NCI-H69 (cell line): ENCODE measurements around the gene PCP4.
A peak's percentile ranks its signal among the peaks of the same experiment; 100 is the strongest.
"Not testable (repeated sequence)": the region's sequence is repeated elsewhere in the genome, so short reads cannot be mapped to it uniquely, and the experiment has no call there.

ENCODE experiments used
- DNase-seq: peaks from one replicate; lab custom pipeline; 2025; lab: John Stamatoyannopoulos, UW

The PCP4 gene

DNA sequence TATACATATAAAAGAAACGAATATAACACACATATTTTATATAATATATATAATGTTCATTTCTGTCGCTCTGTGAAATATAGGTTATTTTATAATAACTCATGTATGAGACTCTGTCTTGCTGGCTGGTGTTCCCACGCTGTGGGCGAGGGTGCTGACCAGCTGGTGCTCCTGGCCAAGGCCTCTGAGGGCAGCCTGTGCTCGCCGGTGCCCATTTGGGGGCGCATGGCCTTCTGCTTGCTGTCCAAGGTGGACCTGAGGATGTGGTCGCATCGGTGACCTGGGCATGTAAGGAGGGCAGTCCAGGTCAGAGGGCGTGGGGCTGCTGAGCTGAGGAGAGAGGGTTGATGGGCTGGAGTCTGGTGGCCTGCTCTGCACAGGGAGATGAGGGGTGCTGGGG, 1.1 kb upstream of the PCP4 start:
- no peak for DNase-seq

DNA sequence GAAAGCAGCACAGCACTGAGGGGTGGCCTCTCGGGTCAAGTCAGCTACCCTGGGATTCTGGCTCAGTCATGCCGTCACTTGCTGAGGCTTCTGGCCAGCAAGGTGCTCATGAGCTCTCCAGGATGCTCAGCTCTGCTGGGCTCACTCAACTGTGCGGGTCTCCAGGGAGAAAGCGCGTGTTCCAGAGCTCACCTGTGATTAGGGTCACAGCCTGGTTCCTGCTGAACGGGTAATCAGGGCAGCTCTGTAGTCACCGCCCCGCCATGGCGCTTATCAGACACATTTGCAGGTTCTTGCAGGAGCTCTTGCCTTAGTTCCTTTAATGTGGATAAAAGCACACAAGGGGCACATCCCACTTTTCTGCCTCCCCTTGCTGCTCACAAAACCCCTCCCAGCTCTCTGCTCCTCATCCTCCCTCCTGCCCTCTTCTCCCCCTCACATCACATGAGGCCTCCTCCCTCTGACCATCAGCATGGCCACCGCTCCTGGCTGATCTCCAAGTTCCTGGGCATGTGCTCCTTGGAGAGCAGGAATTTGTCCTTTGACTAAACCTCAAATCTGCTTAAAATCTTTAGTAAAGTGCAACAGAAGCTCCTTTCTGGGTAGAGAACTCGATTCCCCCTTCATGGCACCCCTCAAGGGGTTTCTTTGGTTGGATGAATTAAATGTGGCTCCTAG, 2.0 kb downstream of the PCP4 start:
- DNase-seq, result peak; percentile 30

DNA sequence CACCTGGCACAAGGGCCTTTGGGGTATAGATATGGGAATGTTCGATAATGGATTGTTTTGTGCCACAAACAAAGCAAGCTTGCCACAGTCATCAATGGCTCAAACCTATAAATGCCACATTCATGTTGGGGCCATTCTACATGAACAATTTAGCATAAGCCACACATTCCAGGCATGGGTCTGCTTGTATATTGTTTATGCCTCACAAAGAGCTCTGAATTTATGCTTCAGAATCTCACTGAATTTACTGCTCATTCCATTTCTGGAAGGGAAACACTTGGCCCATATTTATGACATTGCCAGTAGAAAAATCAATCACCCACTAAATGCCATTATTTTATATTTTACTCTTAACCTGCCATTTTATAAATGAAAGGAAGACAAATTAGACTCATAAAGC, 6.4 kb downstream of the PCP4 start:
- DNase-seq, result no peak

DNA sequence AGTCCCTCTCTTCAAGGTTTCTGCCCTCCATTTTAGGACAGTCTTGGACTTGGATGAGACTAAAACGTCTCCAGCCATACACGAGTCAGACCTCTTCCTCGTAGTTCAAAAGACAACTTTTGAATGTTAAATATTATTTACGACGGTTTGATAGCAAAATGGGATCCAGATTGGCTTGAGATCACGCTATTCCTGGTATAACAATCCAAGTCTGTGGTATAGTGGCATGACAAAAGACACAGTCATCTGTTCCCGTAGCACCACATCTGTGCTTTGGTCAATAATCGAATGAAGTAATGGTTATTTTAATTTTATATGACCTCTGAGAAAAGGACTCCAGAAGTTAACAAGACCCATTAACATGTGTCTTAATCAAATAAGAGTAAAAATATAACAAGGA, 7.0 kb downstream of the PCP4 start:
- no peak for DNase-seq

DNA sequence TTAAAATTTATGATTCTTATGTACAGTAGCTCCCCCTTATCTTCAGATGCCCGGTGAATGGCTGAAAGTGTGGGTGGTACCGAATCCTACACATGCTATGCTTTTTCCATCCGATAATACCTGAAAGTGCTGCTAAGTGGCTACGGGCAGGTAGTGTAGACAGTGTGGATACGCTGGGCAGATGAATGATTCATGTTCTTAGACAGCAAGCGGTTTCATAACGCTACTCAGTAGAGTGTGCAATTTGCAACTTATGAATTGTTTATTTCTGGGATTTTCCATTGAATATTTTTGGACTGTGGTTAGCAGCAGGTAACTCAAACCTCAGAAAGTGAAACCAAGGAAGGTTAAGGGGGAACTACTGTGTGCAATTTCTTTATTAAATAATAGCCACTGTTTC, 7.5 kb downstream of the PCP4 start:
- peak; percentile 13 for DNase-seq

DNA sequence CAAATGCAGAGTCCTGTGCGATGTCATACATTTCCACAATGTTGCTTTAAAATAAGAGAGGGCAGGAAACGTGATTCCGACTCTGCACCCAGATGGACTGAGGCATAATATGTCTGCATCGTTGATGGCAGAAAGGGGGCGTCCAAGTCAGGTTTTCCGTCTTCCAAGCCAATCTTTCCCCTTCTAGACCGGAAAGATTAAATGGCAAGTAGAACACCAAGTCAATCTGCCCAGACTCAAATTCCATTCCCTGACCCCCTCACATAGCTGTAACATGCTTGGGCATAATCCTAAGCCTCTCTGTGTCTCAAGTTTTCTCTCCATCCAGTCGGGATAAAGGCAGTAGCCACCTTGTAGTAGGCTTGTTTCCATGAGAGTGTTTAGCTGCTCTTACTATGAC, 14.4 kb downstream of the PCP4 start:
- DNase-seq, result no peak

DNA sequence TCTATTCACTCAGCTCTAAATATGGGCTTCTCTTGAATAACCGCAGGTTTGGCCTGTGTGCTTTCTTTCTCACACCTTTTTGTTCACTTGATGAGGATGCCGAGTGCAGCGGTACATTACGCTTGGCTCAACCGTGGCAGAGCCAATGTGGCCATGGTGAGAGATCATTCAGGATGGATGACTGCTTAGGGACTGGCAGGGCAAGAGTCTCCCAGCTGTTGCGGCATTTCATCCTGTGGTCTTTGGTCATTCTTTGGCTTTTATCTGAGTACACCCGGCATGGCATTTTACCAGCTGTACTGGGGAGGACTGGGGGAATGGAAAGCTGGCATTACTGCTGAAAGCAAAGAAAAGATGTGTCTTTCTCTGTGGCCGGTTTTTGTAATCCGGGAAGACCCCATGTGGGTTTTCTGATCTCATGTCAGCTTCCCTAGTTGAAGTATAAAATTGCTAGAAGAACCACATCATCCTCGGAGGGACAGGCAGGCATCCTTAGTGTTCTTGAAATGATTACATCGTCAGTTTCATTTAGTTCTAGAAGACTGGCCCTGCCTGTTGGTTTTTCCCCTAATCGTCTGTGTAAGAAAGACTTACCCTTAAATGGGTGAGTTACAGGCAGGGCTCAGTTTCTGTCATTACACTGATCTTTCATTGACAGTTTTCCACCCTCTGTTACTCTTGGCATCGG, 15.1 kb downstream of the PCP4 start:
- no peak for DNase-seq

DNA sequence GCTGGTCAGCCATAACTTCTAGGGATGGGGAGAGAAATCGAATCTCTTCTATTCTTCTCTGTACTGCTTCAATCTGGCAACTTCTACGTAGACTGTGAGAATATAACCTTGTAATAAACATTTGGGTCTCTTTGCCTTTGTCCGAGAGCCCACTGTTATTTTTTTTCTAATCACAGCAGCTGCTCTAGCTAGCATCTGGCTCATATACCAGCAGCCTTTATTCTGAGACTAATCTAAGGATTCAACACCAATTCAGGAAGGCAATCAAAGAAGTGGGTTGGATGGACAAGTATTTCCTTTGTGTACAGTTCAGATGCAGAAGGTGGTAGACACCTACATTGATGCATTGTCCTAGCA, 15.6 kb downstream of the PCP4 start:
- no peak for DNase-seq

DNA sequence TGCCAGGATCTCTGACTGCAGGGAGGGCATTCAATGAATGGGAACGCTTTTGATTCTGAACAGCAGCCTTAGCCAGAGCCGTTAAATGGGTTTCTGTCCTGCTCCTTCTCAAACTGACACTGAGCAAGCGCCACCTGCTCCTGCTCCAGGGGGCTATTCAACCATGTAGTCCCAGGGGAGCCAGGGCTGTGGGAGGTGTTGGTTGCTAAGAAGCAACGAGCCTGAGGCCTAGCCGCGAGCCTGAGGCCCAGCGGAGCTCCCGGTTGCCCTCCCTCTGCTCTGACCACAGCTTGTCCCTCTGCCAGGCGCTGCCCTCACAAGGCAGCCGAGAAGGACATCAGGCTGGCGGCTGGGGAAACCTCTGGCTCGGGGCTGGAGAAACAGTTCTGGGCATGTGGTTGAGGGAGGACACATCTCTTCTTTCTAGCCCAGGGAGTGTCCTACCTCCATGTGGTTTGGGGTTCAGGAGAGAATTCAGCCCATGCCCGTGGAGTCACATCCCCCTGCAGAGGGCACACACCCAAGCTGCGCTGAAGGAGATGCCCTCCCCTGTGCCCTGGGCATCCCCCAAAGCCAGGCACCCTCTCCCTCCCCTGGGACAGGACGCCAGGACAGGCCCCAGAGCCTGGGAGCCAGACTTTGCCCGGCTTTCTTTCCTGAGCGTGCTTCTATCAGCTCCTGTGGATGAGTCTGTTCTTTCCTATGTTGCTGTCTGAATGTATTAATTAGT, 18.0 kb downstream of the PCP4 start:
- peak; percentile 97 for DNase-seq

DNA sequence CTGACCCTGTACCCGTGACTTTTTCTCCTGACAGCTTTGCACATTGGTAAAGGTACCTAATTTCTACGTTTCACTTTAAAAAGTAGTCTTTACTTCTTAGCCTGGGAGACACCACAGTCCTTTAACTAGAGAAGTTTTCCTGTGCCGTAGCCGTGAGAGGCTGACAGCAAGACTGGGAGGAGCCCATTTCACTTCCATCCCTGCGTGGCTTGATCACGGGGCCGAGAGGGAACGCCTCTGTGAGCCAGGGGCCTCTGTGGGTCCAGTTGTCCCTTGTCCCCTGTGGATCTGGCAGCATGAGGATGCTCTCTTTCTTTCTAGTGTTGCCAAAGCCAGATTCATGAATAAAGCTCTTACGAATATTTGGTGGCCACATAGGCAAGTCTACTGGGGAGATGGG, 21.6 kb downstream of the PCP4 start:
- no peak for DNase-seq

DNA sequence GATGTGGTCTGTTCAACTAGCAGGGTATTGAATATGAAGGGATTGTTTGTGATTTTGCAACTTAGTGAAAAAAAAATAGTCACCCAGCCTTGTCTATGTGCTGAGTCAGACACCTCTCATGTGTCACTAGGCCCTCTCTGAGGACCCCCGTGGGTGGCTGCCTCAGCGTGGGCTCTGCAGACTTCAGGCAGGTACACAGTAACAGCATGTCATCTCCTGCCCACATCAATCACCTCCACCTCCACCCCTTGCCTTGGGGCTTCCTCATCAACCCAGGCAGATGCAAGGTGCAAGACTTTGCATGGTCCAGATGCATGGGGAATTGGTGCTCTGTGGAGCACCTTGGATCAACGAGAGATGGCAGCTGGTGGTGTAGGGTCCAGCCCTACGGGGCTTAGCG, 23.9 kb downstream of the PCP4 start:
- no peak for DNase-seq

DNA sequence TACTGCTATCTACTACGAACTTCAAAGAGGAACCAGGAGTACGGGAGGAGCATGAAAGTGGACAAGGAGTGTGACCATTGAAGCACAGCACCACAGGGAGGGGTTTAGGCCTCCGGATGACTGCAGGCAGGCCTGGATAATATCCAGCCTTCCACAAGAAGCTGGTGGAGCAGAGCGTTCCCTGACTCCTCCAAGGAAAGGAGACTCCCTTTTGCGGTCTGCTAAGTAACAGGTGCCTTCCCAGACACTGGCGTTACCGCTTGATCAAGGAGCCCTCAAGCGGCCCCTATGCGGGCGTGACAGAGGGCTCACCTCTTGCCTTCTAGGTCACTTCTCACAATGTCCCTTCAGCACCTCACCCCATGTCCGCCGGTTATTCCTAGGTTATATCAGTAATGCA, 24.6 kb downstream of the PCP4 start:
- DNase-seq, result not testable (repeated sequence)

DNA sequence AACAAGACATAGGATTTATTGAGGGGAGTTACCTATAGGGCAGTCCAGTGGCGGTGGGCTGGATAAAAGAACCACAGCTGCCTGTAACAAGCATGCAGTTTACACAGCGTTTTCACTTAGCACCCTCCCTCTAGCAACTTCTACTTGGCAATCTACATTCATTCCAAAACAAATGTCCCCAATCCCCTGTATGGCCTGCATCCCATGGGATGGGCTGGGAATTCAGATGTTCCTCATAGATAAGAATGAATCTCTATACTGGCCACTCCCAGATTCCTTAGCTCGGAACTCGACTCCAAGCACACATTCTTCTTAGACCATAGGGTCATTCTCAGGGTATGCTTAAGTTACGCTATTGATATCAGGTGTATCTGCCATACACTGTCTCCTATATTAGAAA, 33.3 kb downstream of the PCP4 start:
- DNase-seq, result no peak

DNA sequence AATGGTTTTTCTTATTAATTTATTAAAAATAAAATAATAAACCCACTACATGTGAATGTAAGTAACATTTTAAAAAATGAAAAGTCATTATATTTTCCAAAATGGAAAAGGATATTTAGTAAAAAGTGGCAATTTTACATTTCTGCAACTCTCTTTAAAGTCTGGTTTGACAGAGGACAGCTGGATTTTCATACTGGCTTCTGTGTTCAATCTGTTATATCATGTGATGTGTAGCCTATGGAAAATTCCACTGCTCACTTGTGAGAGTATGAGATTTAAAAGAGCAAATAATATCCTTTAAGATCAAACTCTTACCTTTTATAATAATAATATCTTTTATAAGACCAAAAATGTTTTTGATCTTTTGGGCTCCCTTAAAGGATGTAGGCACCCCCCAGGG, 33.7 kb downstream of the PCP4 start:
- DNase-seq, result no peak

DNA sequence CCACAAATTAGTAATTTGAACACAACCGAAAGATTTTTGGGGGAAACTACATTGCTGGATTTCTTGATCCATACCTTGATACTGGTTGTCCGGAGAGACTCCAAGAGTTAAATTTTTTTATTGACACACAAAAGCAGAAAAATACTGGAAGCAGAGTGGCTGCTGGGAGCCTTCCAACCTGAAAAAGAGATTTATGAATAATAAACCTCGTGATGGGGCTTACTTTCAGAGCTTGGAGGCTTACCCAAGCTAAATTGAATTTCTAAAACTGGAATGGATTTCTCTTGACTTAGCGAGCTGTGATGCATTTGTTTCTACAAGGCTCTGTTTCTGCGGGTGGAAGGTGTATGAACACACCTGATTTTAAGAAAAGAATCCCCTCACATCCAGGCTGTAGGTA, 35.7 kb downstream of the PCP4 start:
- DNase-seq, result no peak

DNA sequence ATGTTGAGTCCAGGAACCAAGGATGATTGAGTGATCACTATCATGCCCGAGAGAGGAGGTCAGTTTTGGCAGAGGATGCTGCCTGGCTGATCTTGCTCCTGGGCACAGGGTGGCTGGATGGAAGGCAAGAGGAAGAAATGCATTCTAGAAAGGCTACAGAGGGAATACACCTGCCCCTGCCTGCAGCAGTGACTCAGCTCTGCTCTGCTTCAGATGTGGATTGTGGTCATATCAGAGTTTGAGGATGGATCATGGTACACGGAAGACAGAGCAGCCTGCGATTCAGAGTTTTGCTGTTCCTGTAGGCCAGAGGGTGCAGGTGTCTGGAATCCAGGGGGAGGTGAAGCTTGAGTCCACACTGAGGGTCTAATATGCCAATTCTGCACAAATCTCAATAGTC, 37.2 kb downstream of the PCP4 start:
- DNase-seq, result no peak

DNA sequence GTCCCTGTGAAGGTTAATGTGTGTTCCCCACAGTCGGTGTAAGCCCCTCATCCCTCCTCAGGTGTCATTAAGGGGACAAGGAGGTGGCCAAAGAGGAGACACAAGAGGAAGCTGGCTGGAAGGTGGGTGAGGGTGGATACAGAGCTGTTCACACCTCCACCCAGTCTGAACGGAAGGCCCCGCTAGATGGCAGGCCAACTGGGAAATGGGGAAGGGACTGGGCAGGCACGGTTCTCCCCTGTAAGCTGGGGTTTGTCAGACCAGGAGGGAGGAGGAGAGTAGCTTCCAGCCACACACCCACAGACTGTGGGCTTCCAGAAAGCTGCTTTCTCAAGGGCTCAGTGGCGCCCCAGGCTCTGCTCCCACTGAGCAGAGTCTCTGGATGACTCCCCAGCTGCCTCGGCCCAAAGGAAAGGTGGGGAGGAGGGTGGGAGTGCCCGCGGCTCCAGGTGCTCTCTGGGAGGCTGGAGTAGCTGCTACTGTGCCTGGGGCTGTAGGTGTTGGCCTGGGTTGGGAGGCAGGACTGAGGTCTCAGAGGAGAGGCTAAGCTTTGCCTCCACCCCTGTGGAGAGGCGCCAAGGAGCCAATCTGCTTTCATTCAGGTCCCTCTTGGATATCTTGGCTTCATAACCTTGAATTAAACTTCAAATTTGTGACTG, 41.2 kb downstream of the PCP4 start:
- DNase-seq, result peak; percentile 68

DNA sequence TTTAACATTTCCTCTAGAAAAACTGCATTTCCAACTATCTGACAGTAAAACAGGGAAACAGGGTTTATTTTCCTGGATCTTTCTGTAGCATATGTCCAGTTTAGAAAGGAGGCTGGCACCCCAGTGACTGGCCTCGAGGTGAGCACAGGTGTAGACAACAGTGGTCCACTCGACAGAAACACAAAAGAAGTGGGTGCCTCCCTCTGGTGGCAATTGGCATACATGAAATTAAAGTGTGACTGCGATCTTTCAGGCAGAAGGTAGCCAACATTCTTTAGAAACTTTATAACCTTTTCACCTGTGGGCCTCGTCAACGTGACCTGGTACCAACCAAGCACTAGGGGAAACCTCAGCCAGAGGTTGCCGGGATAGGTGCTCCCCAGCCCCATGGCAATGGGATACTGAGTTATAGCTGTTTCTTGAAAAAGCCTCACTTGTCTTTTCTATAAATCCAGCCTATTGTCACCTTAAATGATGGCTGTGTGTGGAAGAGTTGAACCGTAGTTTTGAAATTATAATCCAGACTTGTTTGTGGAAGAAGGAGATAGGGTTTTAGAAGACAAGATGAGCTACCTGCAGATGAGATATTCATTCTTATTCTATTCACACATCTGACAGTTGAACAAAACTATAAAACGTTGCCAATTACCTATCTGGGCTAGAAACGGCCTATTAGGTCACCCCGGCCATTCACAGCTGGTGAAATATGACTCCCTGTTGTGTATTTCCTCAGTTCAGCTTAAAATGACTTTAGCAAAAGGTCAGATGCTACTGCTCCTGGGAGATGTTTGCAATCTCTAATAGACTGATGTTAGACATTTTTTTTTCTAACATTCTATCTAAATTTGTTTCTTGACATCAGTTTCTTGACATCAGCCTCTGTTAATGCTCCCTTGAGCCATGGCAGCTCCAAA, 44.3 kb downstream of the PCP4 start:
- DNase-seq, result peak; percentile 73

DNA sequence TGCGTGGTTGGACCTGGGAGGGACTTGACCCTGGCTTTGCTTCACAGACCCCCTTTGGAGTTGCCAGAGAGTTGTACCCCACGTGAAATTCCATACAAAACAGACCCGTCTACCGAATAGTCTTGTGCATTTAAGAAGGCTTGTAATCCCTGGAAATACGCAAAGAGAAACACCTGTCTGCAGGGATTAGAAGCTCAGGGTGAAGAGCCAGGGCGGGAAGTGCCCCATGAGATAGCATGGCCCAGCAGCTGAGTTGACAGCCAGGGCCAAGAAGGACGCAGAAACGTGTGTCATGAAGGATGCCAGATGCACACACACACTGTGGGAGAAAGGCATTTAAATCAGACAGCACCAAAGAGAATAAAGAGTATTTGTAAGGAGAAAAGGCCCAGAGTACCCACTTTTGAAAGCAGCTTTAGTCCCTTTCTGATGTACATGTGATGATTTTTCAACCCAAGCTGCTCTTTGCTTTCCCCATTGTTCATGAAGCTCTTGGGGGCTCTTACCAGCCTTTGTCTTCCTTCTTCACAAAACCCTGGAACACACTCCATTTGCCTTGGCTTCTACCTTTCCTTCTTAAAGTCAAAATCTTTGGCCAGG, 46.6 kb downstream of the PCP4 start:
- no peak for DNase-seq

DNA sequence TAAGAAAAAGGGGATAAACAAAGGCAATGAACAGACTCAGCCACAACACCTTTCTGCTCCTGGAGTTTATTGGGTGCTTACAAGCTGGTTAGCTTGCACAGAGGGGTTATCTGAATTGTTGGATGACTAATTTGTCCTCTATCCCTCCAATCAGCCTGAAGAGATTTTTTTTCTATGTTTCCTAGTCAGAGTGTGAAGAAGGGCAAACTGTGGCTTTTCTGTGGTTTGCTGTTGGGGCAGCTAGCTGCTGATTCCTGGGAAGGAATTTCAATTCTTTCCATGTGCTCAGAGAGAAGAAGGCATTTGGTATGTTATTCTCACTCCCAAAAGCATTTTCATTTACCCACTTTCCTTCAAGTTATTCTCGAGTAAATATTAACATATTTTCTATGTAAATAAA, 48.6 kb downstream of the PCP4 start:
- no peak for DNase-seq

DNA sequence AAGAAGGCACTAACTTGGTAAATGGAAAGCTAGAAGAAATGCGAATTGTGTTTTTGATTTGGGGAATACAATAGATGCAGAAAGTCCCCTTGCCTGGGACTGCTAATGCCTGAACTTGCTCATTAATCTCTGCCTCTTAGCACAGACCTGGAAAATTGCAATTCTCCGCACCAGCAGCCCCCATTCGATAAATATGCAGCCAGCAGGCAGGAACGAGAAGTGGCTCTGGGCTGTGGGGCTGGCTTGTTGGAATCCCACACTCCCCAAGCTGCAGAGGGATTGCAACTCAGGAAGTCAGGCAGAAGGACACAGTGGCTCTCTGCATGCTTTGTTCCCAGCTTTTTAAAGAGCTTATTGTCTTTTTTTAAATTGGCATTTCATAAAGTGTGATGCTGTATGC, 51.3 kb downstream of the PCP4 start:
- no peak for DNase-seq

DNA sequence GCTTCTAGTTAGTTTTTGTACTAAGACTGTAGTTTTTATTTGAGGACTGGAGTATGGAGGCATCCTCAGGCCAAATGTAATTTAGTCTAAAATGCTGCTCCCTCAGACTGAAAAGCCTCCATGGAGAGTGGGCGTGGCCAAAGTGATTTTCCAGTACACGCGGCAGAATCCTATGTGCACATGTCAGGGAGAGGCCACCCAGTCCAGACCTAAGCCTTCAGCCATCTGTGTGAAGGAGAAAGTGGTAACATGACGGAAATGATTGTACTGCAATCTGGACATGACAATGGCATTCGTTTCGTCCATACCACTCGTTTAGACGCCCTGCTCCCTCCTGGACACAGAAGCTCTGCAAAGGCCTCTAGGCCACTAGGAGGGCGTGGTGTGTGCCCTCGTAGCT, 56.2 kb downstream of the PCP4 start:
- DNase-seq, result no peak
